Measurements from ENCODE around the gene SUSD3. TPM values are rescaled to one million over a fixed set of nuclear protein-coding genes. Genes with fewer than 3 reads are reported as not detected.

The SUSD3 gene
- total RNA-seq, 4 donors from 2014 or later, result 2.8 to 6.4 (median 5.1) TPM

GRCh38 chr9:93091056-93091452, 32.6 kb downstream of the SUSD3 start:
- H3K27ac ChIP-seq, result no peak overlapping the region
- no peak overlapping the region for H3K4me3 ChIP-seq
- no peaks in the 10 kb centered on the region for H3K36me3 ChIP-seq
- DNase-seq (ENCODE audit: low spot score in 2 of 2), result peak; percentile 38 to 43
- peaks cover 6% of the 10 kb centered on the region for H3K9me3 ChIP-seq
- TF ChIP-seq CTCF (IDR thresholded peaks at IDR 0.05) (no peak), POLR2A (IDR thresholded peaks at IDR 0.05) (no peak)
- H3K4me1 ChIP-seq, result peaks cover 25% of the 10 kb centered on the region
- no peaks in the 10 kb centered on the region for H3K27me3 ChIP-seq
- 84% methylated on average over 4 of the region's 4 CpGs for WGBS

GRCh38 chr9:93091453-93092081, 33.1 kb downstream of the SUSD3 start:
- H3K27me3 ChIP-seq, result no peaks in the 10 kb centered on the region
- DNase-seq (ENCODE audit: low spot score in 2 of 2), result peak; percentile 65 to 74
- 49% methylated on average over 3 of the region's 3 CpGs for WGBS
- peaks cover 27% of the 10 kb centered on the region for H3K4me1 ChIP-seq
- H3K36me3 ChIP-seq, result no peaks in the 10 kb centered on the region
- TF ChIP-seq CTCF (IDR thresholded peaks at IDR 0.05) (no peak), POLR2AphosphoS5 (IDR thresholded peaks at IDR 0.05) (no peak), EP300 (IDR thresholded peaks at IDR 0.05) (no peak), POLR2A (IDR thresholded peaks at IDR 0.05) (no peak)
- no peak overlapping the region for H3K4me3 ChIP-seq
- H3K27ac ChIP-seq, result no peak overlapping the region
- peaks cover 6% of the 10 kb centered on the region for H3K9me3 ChIP-seq

- H3K27ac ChIP-seq, result no peak overlapping the region
- no peaks in the 10 kb centered on the region for H3K27me3 ChIP-seq
- no peaks in the 10 kb centered on the region for H3K36me3 ChIP-seq
- peak; percentile 50 for DNase-seq (ENCODE audit: low spot score in 2 of 2)
- peaks cover 6% of the 10 kb centered on the region for H3K9me3 ChIP-seq
- peaks cover 35% of the 10 kb centered on the region for H3K4me1 ChIP-seq
- no peak overlapping the region for H3K4me3 ChIP-seq
- TF ChIP-seq CTCF (IDR thresholded peaks at IDR 0.05) (no peak), POLR2A (IDR thresholded peaks at IDR 0.05) (no peak), POLR2AphosphoS5 (IDR thresholded peaks at IDR 0.05) (no peak), EP300 (IDR thresholded peaks at IDR 0.05) (no peak)
- 79% methylated on average over 7 of the region's 7 CpGs for WGBS
These were observed 33.9 kb downstream of the SUSD3 start for GRCh38 chr9:93092251-93092991.

- WGBS, result 43% methylated on average over 11 of the region's 11 CpGs
- Histone ChIP-seq H3K4me1 (peaks cover 44% of the 10 kb centered on the region), H3K27me3 (no peaks in the 10 kb centered on the region), H3K36me3 (no peaks in the 10 kb centered on the region), H3K9me3 (peaks cover 6% of the 10 kb centered on the region), H3K27ac (peak overlapping the region; percentile 24), H3K4me3 (no peak overlapping the region)
- DNase-seq (ENCODE audit: low spot score in 2 of 2), result peak; percentile 58 to 73
- TF ChIP-seq EP300 (IDR thresholded peaks at IDR 0.05), result no peak
- no peak for TF ChIP-seq POLR2A (IDR thresholded peaks at IDR 0.05)
- no peak for TF ChIP-seq CTCF (IDR thresholded peaks at IDR 0.05)
- no peak for TF ChIP-seq POLR2AphosphoS5 (IDR thresholded peaks at IDR 0.05)
These were observed 34.8 kb downstream of the SUSD3 start for GRCh38 chr9:93093127-93093876.
